GM13976 (cell line): ENCODE results near the gene UBXN1.

ENCODE experiments used
- DNase-seq: peaks from one replicate; pipeline ENCODE4 v3.0.0; 2012; ENCODE audit warnings: low spot score
- CTCF ChIP-seq: IDR thresholded peaks from 2 replicates; pipeline ENCODE4 v1.5.1; 2012; ENCODE audit warnings: borderline replicate concordance, mild to moderate bottlenecking; ENCODE audit not compliant: insufficient read depth; ENCODE audit errors: extremely low read depth, missing control alignments, control extremely low read depth
- in situ Hi-C: fragments of 300-500 bp; cut with MboI; formaldehyde crosslinking; loops from one replicate; pipeline ENCODE4 v1.12.0; 2022; ENCODE audit warnings: low sequenced_read_pairs, mixed read lengths, inconsistent platforms; ENCODE audit not compliant: unreplicated experiment

UBXN1 gene

GRCh38 chr11:62716206-62716605 is 37.3 kb upstream of the UBXN1 start:
- TF ChIP-seq CTCF = no peak
- in situ Hi-C loops = no loop called here
- DNase-seq = no peak

- in situ Hi-C loops = no loop called here
- TF ChIP-seq CTCF = no peak
- DNase-seq = no peak
Measured at GRCh38 chr11:62715150-62716130, 36.6 kb upstream of the UBXN1 start.

- DNase-seq = no peak
- in situ Hi-C loops = no loop called here
Measured at GRCh38 chr11:62713343-62713742, 34.5 kb upstream of the UBXN1 start.

GRCh38 chr11:62712861-62713260 is 34.0 kb upstream of the UBXN1 start:
- no peak for DNase-seq
- in situ Hi-C loops = no loop called here
- TF ChIP-seq CTCF = no peak

More at GRCh38 chr11:62713343-62713742, 34.5 kb upstream of the UBXN1 start:
- no peak for TF ChIP-seq CTCF

GRCh38 chr11:62712276-62712812 is 33.5 kb upstream of the UBXN1 start:
- no peak for DNase-seq
- no peak for TF ChIP-seq CTCF
- in situ Hi-C loops = no loop called here

GRCh38 chr11:62710001-62710345 is 31.1 kb upstream of the UBXN1 start:
- no peak for TF ChIP-seq CTCF
- DNase-seq = no peak
- in situ Hi-C loops = no loop called here
